ENCODE data around the gene ATP6V1A. TPM values are rescaled to one million over a fixed set of nuclear protein-coding genes. Genes with fewer than 3 reads are reported as not detected.

Gene ATP6V1A
- total and polyA plus RNA-seq, 4 donors: 23.1 to 99.6 (median 50.4) TPM

DNA sequence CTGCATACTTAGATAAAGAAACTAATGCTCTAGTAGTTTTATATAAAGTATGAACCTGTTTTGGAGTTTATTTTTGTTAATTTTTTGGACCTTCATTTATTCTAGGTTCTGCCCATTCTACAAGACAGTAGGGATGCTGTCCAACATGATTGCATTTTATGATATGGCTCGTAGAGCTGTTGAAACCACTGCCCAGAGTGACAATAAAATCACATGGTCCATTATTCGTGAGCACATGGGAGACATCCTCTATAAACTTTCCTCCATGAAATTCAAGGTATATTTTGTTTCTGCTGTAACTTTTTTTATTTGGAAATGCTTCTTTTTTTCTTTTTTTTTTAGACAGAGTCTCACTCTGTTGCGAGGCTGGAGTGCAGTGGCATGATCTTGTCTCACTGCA lies 58.4 kb downstream of the ATP6V1A start:
- H3K4me3 ChIP-seq: no peak overlapping the region
- no peaks in the 10 kb centered on the region for H3K9me3 ChIP-seq (ENCODE audit: control insufficient read depth in 4 of 4, insufficient read depth in 3 of 4, low read length in 3 of 4)
- DNase-seq (no peak), ATAC-seq (ENCODE audit: insufficient read depth, low FRiP score) (no peak)
- peaks cover 8 to 29% (median 23%) of the 10 kb centered on the region in 4 donors for H3K36me3 ChIP-seq (ENCODE audit: control insufficient read depth in 4 of 4, insufficient read depth in 4 of 4, low read length in 4 of 4)
- WGBS, 2 donors: 92 to 94% methylated on average over 3 of the region's 3 CpGs
- H3K27ac ChIP-seq (ENCODE audit: low read depth in 1 of 2, low read length in 1 of 2): no peak overlapping the region
- no peaks in the 10 kb centered on the region for H3K4me1 ChIP-seq (ENCODE audit: control insufficient read depth in 5 of 5, insufficient read depth in 5 of 5, low read length in 5 of 5)
- TF ChIP-seq, protein P1, sequence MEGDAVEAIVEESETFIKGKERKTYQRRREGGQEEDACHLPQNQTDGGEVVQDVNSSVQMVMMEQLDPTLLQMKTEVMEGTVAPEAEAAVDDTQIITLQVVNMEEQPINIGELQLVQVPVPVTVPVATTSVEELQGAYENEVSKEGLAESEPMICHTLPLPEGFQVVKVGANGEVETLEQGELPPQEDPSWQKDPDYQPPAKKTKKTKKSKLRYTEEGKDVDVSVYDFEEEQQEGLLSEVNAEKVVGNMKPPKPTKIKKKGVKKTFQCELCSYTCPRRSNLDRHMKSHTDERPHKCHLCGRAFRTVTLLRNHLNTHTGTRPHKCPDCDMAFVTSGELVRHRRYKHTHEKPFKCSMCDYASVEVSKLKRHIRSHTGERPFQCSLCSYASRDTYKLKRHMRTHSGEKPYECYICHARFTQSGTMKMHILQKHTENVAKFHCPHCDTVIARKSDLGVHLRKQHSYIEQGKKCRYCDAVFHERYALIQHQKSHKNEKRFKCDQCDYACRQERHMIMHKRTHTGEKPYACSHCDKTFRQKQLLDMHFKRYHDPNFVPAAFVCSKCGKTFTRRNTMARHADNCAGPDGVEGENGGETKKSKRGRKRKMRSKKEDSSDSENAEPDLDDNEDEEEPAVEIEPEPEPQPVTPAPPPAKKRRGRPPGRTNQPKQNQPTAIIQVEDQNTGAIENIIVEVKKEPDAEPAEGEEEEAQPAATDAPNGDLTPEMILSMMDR (IDR thresholded peaks at IDR 0.05; ENCODE audit: control extremely low read depth, extremely low read depth): no peak
- H3K9ac ChIP-seq (ENCODE audit: insufficient read depth in 1 of 2, low read length in 2 of 2): no peak overlapping the region
- no peaks in the 10 kb centered on the region for H3K27me3 ChIP-seq (ENCODE audit: control insufficient read depth in 3 of 3, insufficient read depth in 3 of 3, low read length in 2 of 3)

DNA sequence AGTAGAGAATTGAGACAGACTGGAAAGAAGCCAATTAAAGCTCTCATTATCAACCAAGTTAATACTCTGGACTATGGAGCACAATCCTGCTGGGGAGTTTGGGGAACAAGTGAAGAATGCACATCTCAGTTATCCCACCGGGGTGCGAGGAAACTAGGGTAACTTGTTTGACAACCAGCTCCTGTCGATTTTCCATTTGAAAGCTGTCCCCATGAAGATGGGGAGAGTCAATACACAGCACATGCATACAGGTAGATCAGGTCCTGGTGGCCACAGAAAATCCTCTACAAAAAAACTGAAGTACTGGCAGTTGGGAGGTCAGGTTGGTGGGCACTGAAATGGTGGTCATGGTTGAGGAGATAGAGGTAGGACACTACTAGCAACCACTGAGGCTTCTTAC lies 66.0 kb downstream of the ATP6V1A start:
- no peaks in the 10 kb centered on the region for H3K4me1 ChIP-seq (ENCODE audit: control insufficient read depth in 5 of 5, insufficient read depth in 5 of 5, low read length in 5 of 5)
- ATAC-seq (ENCODE audit: insufficient read depth, low FRiP score): no peak
- no peak overlapping the region for H3K9ac ChIP-seq (ENCODE audit: insufficient read depth in 1 of 2, low read length in 2 of 2)
- no peak for DNase-seq
- no peaks in the 10 kb centered on the region for H3K9me3 ChIP-seq (ENCODE audit: control insufficient read depth in 4 of 4, insufficient read depth in 3 of 4, low read length in 3 of 4)
- peaks cover 3 to 13% (median 6%) of the 10 kb centered on the region in 4 donors for H3K36me3 ChIP-seq (ENCODE audit: control insufficient read depth in 4 of 4, insufficient read depth in 4 of 4, low read length in 4 of 4)
- TF ChIP-seq, protein P1 (IDR thresholded peaks at IDR 0.05; ENCODE audit: control extremely low read depth, extremely low read depth): no peak
- 88% methylated on average over 3 of the region's 3 CpGs for WGBS, 2 donors
- no peaks in the 10 kb centered on the region for H3K27me3 ChIP-seq (ENCODE audit: control insufficient read depth in 3 of 3, insufficient read depth in 3 of 3, low read length in 2 of 3)
- no peak overlapping the region for H3K4me3 ChIP-seq
- no peak overlapping the region for H3K27ac ChIP-seq (ENCODE audit: low read depth in 1 of 2, low read length in 1 of 2)

DNA sequence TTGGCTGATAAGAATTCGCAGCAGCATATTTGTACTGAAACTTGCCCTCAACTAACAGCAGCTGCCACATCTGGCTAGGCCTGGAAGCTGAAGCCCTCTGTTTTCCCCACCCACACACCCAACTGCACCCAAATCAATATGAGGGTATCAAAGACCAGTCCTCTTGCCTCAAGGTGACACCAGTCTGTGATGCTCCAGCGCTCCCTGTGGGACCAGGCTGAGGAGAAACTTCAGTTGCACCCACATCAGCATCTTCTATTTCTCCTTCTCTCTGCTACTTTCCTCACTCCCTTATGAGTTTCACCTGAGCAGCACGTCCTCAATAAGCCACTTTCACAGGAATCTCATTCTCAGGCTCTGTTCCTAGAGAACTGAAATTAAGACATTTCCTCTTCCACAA lies 73.0 kb downstream of the ATP6V1A start:
- ATAC-seq (ENCODE audit: insufficient read depth, low FRiP score) (no peak), DNase-seq (no peak)
- TF ChIP-seq, protein P1 (IDR thresholded peaks at IDR 0.05; ENCODE audit: control extremely low read depth, extremely low read depth): no peak
- H3K4me3 ChIP-seq: no peak overlapping the region
- no peaks in the 10 kb centered on the region for H3K36me3 ChIP-seq (ENCODE audit: control insufficient read depth in 4 of 4, insufficient read depth in 4 of 4, low read length in 4 of 4)
- 70 to 80% methylated on average over 3 of the region's 3 CpGs for WGBS, 2 donors
- H3K9me3 ChIP-seq (ENCODE audit: control insufficient read depth in 4 of 4, insufficient read depth in 3 of 4, low read length in 3 of 4): no peaks in the 10 kb centered on the region
- no peaks in the 10 kb centered on the region for H3K4me1 ChIP-seq (ENCODE audit: control insufficient read depth in 5 of 5, insufficient read depth in 5 of 5, low read length in 5 of 5)
- no peak overlapping the region for H3K9ac ChIP-seq (ENCODE audit: insufficient read depth in 1 of 2, low read length in 2 of 2)
- no peaks in the 10 kb centered on the region for H3K27me3 ChIP-seq (ENCODE audit: control insufficient read depth in 3 of 3, insufficient read depth in 3 of 3, low read length in 2 of 3)
- H3K27ac ChIP-seq (ENCODE audit: low read depth in 1 of 2, low read length in 1 of 2): no peak overlapping the region

DNA sequence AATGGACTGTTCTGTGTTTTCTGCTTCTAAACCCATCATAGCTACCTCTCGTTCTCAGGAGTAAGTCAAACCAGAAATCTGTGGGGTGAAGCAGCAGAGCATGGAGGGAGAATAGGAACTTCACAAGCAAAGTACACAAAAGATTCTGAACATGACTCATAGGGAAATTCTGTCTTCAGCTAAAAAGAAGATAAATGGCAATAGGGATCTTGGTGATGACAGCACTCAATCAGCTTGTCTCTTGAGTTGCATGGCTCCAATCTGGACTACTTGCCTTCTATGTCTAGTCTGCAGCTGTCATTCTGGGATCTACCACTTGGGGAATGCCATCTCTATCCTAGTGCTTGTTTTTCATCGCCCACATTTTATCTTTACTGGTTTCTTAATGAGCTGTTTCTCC lies 78.3 kb downstream of the ATP6V1A start:
- Histone ChIP-seq H3K36me3 (ENCODE audit: control insufficient read depth in 4 of 4, insufficient read depth in 4 of 4, low read length in 4 of 4) (no peaks in the 10 kb centered on the region), H3K9ac (ENCODE audit: insufficient read depth in 1 of 2, low read length in 2 of 2) (no peak overlapping the region), H3K27me3 (ENCODE audit: control insufficient read depth in 3 of 3, insufficient read depth in 3 of 3, low read length in 2 of 3) (no peaks in the 10 kb centered on the region), H3K4me3 (no peak overlapping the region), H3K27ac (ENCODE audit: low read depth in 1 of 2, low read length in 1 of 2) (no peak overlapping the region), H3K4me1 (ENCODE audit: control insufficient read depth in 5 of 5, insufficient read depth in 5 of 5, low read length in 5 of 5) (no peaks in the 10 kb centered on the region), H3K9me3 (ENCODE audit: control insufficient read depth in 4 of 4, insufficient read depth in 3 of 4, low read length in 3 of 4) (no peaks in the 10 kb centered on the region)
- ATAC-seq (ENCODE audit: insufficient read depth, low FRiP score): no peak
- TF ChIP-seq, protein P1 (IDR thresholded peaks at IDR 0.05; ENCODE audit: control extremely low read depth, extremely low read depth): no peak
- WGBS, 2 donors: 87 to 88% methylated on average over 2 of the region's 2 CpGs
- DNase-seq: no peak

All from lung (tissue), 12 donors.